IMR-90 (cell line): Measurements from ENCODE around the gene SLC24A3. TPM values are rescaled to one million over a fixed set of nuclear protein-coding genes. Genes with fewer than 3 reads are reported as not detected.

ENCODE experiments used
- ATAC-seq: fragments of 200-7000 bp; cut with Tn5 transposase; 2 replicates; pipeline ENCODE4 v1.9.1; 2020; ENCODE audit warnings: low read depth, mild to moderate bottlenecking, moderate library complexity
- BruUV-seq: library from RNA; stranded (reverse); fragments of 400-500 nt; replicated peaks from 2 replicates; lab custom pipeline; 2021; lab: Mats Ljungman, UMichigan
- CTCF ChIA-PET: fragments of 300-600 bp; formaldehyde crosslinking; extraction: SDS; loops from one replicate; lab custom pipeline; 2021; ENCODE audit warnings: antibody characterized with exemption; lab: Yijun Ruan, JAX
- POLR2A ChIA-PET: fragments of 300-600 bp; sonication (Branson Sonifier 250); formaldehyde crosslinking; loops from one replicate; lab custom pipeline; 2022; ENCODE audit warnings: antibody characterized with exemption; ENCODE audit not compliant: unreplicated experiment; lab: Charles Lee
- DNase-seq: peaks from one replicate; pipeline ENCODE4 v3.0.0; 2013
- H2AFZ ChIP-seq: replicated peaks from 2 replicates; pipeline ENCODE3; 2013; ENCODE audit warnings: low read length, mild to moderate bottlenecking; ENCODE audit not compliant: poor library complexity
- H2AK5ac ChIP-seq: 2 replicates; pipeline ENCODE4 v1.6.1; 2013; ENCODE audit warnings: low read depth, low read length, inconsistent platforms
- H2AK9ac ChIP-seq: replicated peaks from 2 replicates; pipeline ENCODE3; 2013; ENCODE audit warnings: mild to moderate bottlenecking, low read depth, low read length, moderate library complexity; ENCODE audit not compliant: poor library complexity
- H2BK120ac ChIP-seq: 2 replicates; pipeline ENCODE4 v1.6.1; 2013; ENCODE audit warnings: low read depth, low read length, inconsistent platforms
- H2BK15ac ChIP-seq: 3 replicates; pipeline ENCODE4 v1.6.1; 2013; ENCODE audit warnings: low read depth, low read length, inconsistent platforms
- H2BK20ac ChIP-seq: 2 replicates; pipeline ENCODE4 v1.6.1; 2013; ENCODE audit warnings: low read depth, mild to moderate bottlenecking, inconsistent platforms, low read length, moderate library complexity
- H2BK5ac ChIP-seq: 2 replicates; pipeline ENCODE4 v1.6.1; 2013; ENCODE audit warnings: mild to moderate bottlenecking, low read depth, low read length, inconsistent platforms; ENCODE audit not compliant: poor library complexity, severe bottlenecking
- H3K14ac ChIP-seq: replicated peaks from 2 replicates; pipeline ENCODE4 v1.6.1; 2013; ENCODE audit warnings: low read depth, low read length, inconsistent platforms
- H3K18ac ChIP-seq: 2 replicates; pipeline ENCODE4 v1.6.1; 2013; ENCODE audit warnings: low read depth, low read length, control low read depth
- H3K23ac ChIP-seq: 2 replicates; pipeline ENCODE4 v1.6.1; 2013; ENCODE audit warnings: low read depth, low read length, inconsistent platforms
- H3K27ac ChIP-seq: 2 replicates; pipeline ENCODE4 v1.5.1; 2013; ENCODE audit warnings: mild to moderate bottlenecking, control low read depth, low read length; ENCODE audit not compliant: insufficient read depth
- H3K27me3 ChIP-seq: 2 replicates; pipeline ENCODE4 v1.6.1; 2013; ENCODE audit warnings: low read length; ENCODE audit not compliant: control insufficient read depth, insufficient read depth
- H3K36me3 ChIP-seq: 2 replicates; pipeline ENCODE4 v1.6.1; 2013; ENCODE audit warnings: low read length, mixed read lengths; ENCODE audit not compliant: control insufficient read depth, insufficient read depth
- H3K4ac ChIP-seq: 2 replicates; pipeline ENCODE4 v1.6.1; 2013; ENCODE audit warnings: low read depth, low read length, inconsistent platforms
- H3K4me1 ChIP-seq: 2 replicates; pipeline ENCODE4 v1.6.1; 2013; ENCODE audit warnings: low read length, mixed read lengths; ENCODE audit not compliant: control insufficient read depth, insufficient read depth
- H3K4me2 ChIP-seq: 2 replicates; pipeline ENCODE4 v1.6.1; 2013; ENCODE audit warnings: low read depth, mild to moderate bottlenecking, control low read depth, low read length, moderate library complexity
- H3K4me3 ChIP-seq: 2 replicates; pipeline ENCODE4 v1.5.1; 2013; ENCODE audit warnings: low read depth, mild to moderate bottlenecking, control low read depth, low read length, moderate library complexity; ENCODE audit not compliant: insufficient read depth
- H3K56ac ChIP-seq: 2 replicates; pipeline ENCODE4 v1.6.1; 2013; ENCODE audit warnings: low read length, inconsistent platforms; ENCODE audit not compliant: insufficient read depth; ENCODE audit errors: extremely low read depth
- H3K79me1 ChIP-seq, 2 experiments: 2 replicates each; pipeline ENCODE4 v1.6.1; 2013; ENCODE audit warnings: low read length in 2 of 2, inconsistent platforms in 1 of 2, low read depth in 1 of 2
- H3K9ac ChIP-seq: 2 replicates; pipeline ENCODE4 v1.6.1; 2013; ENCODE audit warnings: low read depth, low read length, control low read depth
- H3K9me1 ChIP-seq: 2 replicates; pipeline ENCODE4 v1.6.1; 2013; ENCODE audit warnings: low read length, inconsistent platforms; ENCODE audit not compliant: insufficient read depth
- H3K9me3 ChIP-seq: 2 replicates; pipeline ENCODE4 v1.6.1; 2013; ENCODE audit warnings: low read length; ENCODE audit not compliant: control insufficient read depth, insufficient read depth
- H4K20me1 ChIP-seq: 2 replicates; pipeline ENCODE4 v1.6.1; 2013; ENCODE audit warnings: low read length, inconsistent platforms; ENCODE audit not compliant: insufficient read depth
- H4K5ac ChIP-seq: 2 replicates; pipeline ENCODE4 v1.6.1; 2013; ENCODE audit warnings: mild to moderate bottlenecking, low read depth, low read length, control low read depth
- H4K8ac ChIP-seq, 2 experiments: 2 replicates each; pipeline ENCODE4 v1.6.1; 2013; ENCODE audit warnings: low read depth in 2 of 2, low read length in 2 of 2, control low read depth in 1 of 2, inconsistent platforms in 1 of 2
- H4K91ac ChIP-seq: 2 replicates; pipeline ENCODE4 v1.6.1; 2013; ENCODE audit warnings: low read depth, low read length, inconsistent platforms; ENCODE audit not compliant: insufficient read depth
- CHD1 ChIP-seq: IDR thresholded peaks from 2 replicates; pipeline ENCODE4 v1.6.1; 2012; ENCODE audit warnings: low read depth, low read length, improper control_type of control experiment
- FOS ChIP-seq: fragments of 150-350 bp; IDR thresholded peaks from 2 replicates; pipeline ENCODE4 v1.6.1; 2016; ENCODE audit warnings: low read depth, low read length
- RCOR1 ChIP-seq: IDR thresholded peaks from 2 replicates; pipeline ENCODE4 v1.6.1; 2012; ENCODE audit warnings: mild to moderate bottlenecking, low read length, improper control_type of control experiment; ENCODE audit not compliant: insufficient replicate concordance
- WGBS, 2 experiments: methylation state at CpG; one replicate each; pipeline versions ENCODE4 v1.1.5 to v1.1.7; 2013; ENCODE audit warnings: missing lambda C conversion rate in 2 of 2; ENCODE audit not compliant: insufficient read length in 1 of 2; ENCODE audit errors: extremely low coverage in 2 of 2; 5-methylcytosine and 5-hydroxymethylcytosine counted together
- dilution Hi-C: fragments of 300-500 bp; cut with HindIII; formaldehyde crosslinking; loops from one replicate; pipeline ENCODE4 v1.14.3; 2018; ENCODE audit warnings: low sequenced_read_pairs; ENCODE audit not compliant: unreplicated experiment
- in situ Hi-C: fragments of 300-500 bp; cut with MboI; formaldehyde crosslinking; loops from 3 replicates; pipeline ENCODE4 v1.14.3; 2019; ENCODE audit warnings: low sequenced_read_pairs, inconsistent platforms, mixed read lengths
- intact Hi-C: fragments of 100-400 bp; cut with micrococcal nuclease; formaldehyde crosslinking; loops from 2 replicates; pipeline ENCODE4 v1.10.0; 2022
- polyA plus RNA-seq, 3 experiments: library from polyadenylated mRNA; depleted of rRNA; stranded (reverse); fragments of >200 nt; gene quantifications; 2 replicates each; pipeline ENCODE4 v1.2.3, GENCODE V29; 2012; ENCODE audit warnings: low replicate concordance in 1 of 3
- total RNA-seq: library from RNA; depleted of rRNA; stranded (reverse); fragments of >200 nt; gene quantifications from 2 replicates; pipeline ENCODE4 v1.2.3, GENCODE V29; 2012
- TF ChIP-seq, protein P1 (sequence below): conservative IDR thresholded peaks from 2 replicates; pipeline ENCODE4 v1.5.1; 2012; ENCODE audit warnings: mild to moderate bottlenecking, low read depth, low read length, improper control_type of control experiment
- TF ChIP-seq, protein P2 (sequence below): fragments of 150-350 bp; IDR thresholded peaks from 2 replicates; pipeline ENCODE4 v1.6.1; 2016; ENCODE audit warnings: low read depth, mild to moderate bottlenecking, low read length, moderate library complexity, borderline replicate concordance
- TF ChIP-seq, protein P3 (sequence below): fragments of 150-350 bp; IDR thresholded peaks from 2 replicates; pipeline ENCODE4 v1.6.1; 2017; ENCODE audit warnings: mild to moderate bottlenecking, antibody characterized with exemption, low read length, low read depth

The SLC24A3 gene
- total and polyA plus RNA-seq, 2 of the 4 experiments (the other 2 are of a cell fraction), result not detected

DNA sequence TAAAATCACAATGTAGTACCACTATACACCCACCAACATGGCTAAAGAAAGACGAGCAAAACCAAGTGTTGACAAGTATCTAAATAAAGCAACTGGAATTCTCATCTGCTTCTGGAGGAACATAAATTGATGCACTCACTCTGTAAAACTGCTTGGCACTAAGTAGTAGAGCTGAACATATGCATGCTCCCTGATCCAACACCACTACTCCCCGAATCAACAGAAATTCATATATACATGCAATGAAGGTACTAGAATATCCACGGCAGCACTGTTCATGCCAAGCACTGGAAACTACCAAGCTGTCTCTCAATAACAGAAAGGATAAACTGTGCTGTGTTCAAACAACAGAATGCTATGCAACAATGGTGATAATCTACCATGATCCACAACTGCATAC, 326.1 kb downstream of the SLC24A3 start:
- H3K4ac ChIP-seq, result no peak overlapping the region
- no peak overlapping the region for H2BK20ac ChIP-seq
- no peak overlapping the region for H3K18ac ChIP-seq
- no peak overlapping the region for H4K8ac ChIP-seq
- H3K79me1 ChIP-seq, result no peaks in the 10 kb centered on the region
- H3K9me3 ChIP-seq, result no peaks in the 10 kb centered on the region
- POLR2A ChIA-PET, result no interaction called here
- CTCF ChIA-PET, result no interaction called here
- H3K56ac ChIP-seq, result no peak overlapping the region
- dilution Hi-C loops (no loop called here), intact Hi-C loops (no loop called here), in situ Hi-C loops (no loop called here)
- ATAC-seq (no peak), DNase-seq (no peak)
- no peak overlapping the region for H2AFZ ChIP-seq
- no peaks in the 10 kb centered on the region for H3K9me1 ChIP-seq
- no peak overlapping the region for H2BK5ac ChIP-seq
- no peak overlapping the region for H2BK120ac ChIP-seq
- no peak overlapping the region for H4K5ac ChIP-seq
- no TSS peak for BruUV-seq
- H4K20me1 ChIP-seq, result no peaks in the 10 kb centered on the region
- H2AK5ac ChIP-seq, result no peak overlapping the region
- no peak overlapping the region for H2BK15ac ChIP-seq
- H3K4me1 ChIP-seq, result no peaks in the 10 kb centered on the region
- WGBS, 2 experiments, result no CpG with 5 or more reads among the region's 3 CpGs
- no peak overlapping the region for H3K27ac ChIP-seq
- no peak overlapping the region for H3K23ac ChIP-seq
- no peaks in the 10 kb centered on the region for H3K36me3 ChIP-seq
- no peak overlapping the region for H3K14ac ChIP-seq
- no peak overlapping the region for H3K4me3 ChIP-seq
- no peak overlapping the region for H3K9ac ChIP-seq
- H2AK9ac ChIP-seq, result no peak overlapping the region
- TF ChIP-seq, protein P1, sequence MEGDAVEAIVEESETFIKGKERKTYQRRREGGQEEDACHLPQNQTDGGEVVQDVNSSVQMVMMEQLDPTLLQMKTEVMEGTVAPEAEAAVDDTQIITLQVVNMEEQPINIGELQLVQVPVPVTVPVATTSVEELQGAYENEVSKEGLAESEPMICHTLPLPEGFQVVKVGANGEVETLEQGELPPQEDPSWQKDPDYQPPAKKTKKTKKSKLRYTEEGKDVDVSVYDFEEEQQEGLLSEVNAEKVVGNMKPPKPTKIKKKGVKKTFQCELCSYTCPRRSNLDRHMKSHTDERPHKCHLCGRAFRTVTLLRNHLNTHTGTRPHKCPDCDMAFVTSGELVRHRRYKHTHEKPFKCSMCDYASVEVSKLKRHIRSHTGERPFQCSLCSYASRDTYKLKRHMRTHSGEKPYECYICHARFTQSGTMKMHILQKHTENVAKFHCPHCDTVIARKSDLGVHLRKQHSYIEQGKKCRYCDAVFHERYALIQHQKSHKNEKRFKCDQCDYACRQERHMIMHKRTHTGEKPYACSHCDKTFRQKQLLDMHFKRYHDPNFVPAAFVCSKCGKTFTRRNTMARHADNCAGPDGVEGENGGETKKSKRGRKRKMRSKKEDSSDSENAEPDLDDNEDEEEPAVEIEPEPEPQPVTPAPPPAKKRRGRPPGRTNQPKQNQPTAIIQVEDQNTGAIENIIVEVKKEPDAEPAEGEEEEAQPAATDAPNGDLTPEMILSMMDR, result no peak
- TF ChIP-seq CHD1 (no peak), RCOR1 (no peak), FOS (no peak)
- TF ChIP-seq, protein P2, sequence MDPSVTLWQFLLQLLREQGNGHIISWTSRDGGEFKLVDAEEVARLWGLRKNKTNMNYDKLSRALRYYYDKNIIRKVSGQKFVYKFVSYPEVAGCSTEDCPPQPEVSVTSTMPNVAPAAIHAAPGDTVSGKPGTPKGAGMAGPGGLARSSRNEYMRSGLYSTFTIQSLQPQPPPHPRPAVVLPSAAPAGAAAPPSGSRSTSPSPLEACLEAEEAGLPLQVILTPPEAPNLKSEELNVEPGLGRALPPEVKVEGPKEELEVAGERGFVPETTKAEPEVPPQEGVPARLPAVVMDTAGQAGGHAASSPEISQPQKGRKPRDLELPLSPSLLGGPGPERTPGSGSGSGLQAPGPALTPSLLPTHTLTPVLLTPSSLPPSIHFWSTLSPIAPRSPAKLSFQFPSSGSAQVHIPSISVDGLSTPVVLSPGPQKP, result no peak
- TF ChIP-seq, protein P3, sequence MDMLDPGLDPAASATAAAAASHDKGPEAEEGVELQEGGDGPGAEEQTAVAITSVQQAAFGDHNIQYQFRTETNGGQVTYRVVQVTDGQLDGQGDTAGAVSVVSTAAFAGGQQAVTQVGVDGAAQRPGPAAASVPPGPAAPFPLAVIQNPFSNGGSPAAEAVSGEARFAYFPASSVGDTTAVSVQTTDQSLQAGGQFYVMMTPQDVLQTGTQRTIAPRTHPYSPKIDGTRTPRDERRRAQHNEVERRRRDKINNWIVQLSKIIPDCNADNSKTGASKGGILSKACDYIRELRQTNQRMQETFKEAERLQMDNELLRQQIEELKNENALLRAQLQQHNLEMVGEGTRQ, result no peak
- no peak overlapping the region for H3K4me2 ChIP-seq
- no peak overlapping the region for H4K91ac ChIP-seq
- H3K27me3 ChIP-seq, result no peaks in the 10 kb centered on the region
